PC-3 (cell line): Measurements from ENCODE around the gene REC114. TPM values are rescaled to one million over a fixed set of nuclear protein-coding genes. Genes with fewer than 3 reads are reported as not detected.

Experiments used
- ATAC-seq: fragments of 200-7000 bp; cut with Tn5 transposase; 2 replicates; pipeline ENCODE4 v1.9.1; 2020; ENCODE audit warnings: mild to moderate bottlenecking, moderate library complexity
- BruUV-seq: library from RNA; stranded (reverse); fragments of 400-500 nt; replicated peaks from 2 replicates; lab custom pipeline; 2021; lab: Mats Ljungman, UMichigan
- CTCF ChIA-PET: fragments of 300-600 bp; sonication (Branson Sonifier 250); formaldehyde crosslinking; loops from one replicate; lab custom pipeline; 2022; ENCODE audit warnings: antibody characterized with exemption; lab: Charles Lee
- POLR2A ChIA-PET: fragments of 300-600 bp; sonication (Branson Sonifier 250); formaldehyde crosslinking; loops from one replicate; lab custom pipeline; 2022; ENCODE audit warnings: antibody characterized with exemption; ENCODE audit not compliant: unreplicated experiment; lab: Charles Lee
- DNase-seq: peaks from one replicate; pipeline ENCODE4 v3.0.0-alpha.2; 2015
- H2AFZ ChIP-seq: fragments of 300-600 bp; sonication (generic); 2 replicates; pipeline ENCODE4 v1.6.0; 2016; ENCODE audit warnings: antibody characterized with exemption, low read length
- H3F3A ChIP-seq: fragments of 300-600 bp; sonication (generic); one replicate; pipeline ENCODE4 v1.6.0; 2017; ENCODE audit warnings: antibody characterized with exemption, low read length, control low read depth, mild to moderate bottlenecking; ENCODE audit not compliant: unreplicated experiment
- H3K27ac ChIP-seq: fragments of 300-600 bp; sonication (generic); 2 replicates; pipeline ENCODE4 v1.5.1; 2016; ENCODE audit warnings: mild to moderate bottlenecking, low read length
- H3K27me3 ChIP-seq: fragments of 300-600 bp; sonication (generic); 2 replicates; pipeline ENCODE4 v1.6.1; 2016; ENCODE audit warnings: low read length, mixed read lengths
- H3K36me3 ChIP-seq: fragments of 300-600 bp; sonication (generic); 2 replicates; pipeline ENCODE4 v1.6.1; 2016; ENCODE audit warnings: low read depth, mixed run types, low read length, mixed read lengths
- H3K4me1 ChIP-seq: fragments of 300-600 bp; sonication (generic); 2 replicates; pipeline ENCODE4 v1.5.1; 2016; ENCODE audit warnings: low read length; ENCODE audit not compliant: insufficient read depth
- H3K4me2 ChIP-seq: fragments of 300-600 bp; sonication (generic); 2 replicates; pipeline ENCODE4 v1.6.0; 2016; ENCODE audit warnings: low read length
- H3K4me3 ChIP-seq: fragments of 300-600 bp; sonication (generic); 2 replicates; pipeline ENCODE4 v1.5.1; 2016; ENCODE audit warnings: mild to moderate bottlenecking, low read length, mixed read lengths
- H3K79me2 ChIP-seq: fragments of 300-600 bp; sonication (generic); 2 replicates; pipeline ENCODE4 v1.6.1; 2017; ENCODE audit warnings: low read length, mixed read lengths
- H3K9ac ChIP-seq: fragments of 300-600 bp; sonication (generic); 2 replicates; pipeline ENCODE4 v1.6.0; 2016; ENCODE audit warnings: mild to moderate bottlenecking, low read length
- H3K9me2 ChIP-seq: fragments of 300-600 bp; sonication (generic); replicated peaks from 2 replicates; pipeline ENCODE4 v1.6.1; 2016; ENCODE audit warnings: mixed run types, low read length, mixed read lengths
- H3K9me3 ChIP-seq: fragments of 300-600 bp; sonication (generic); 2 replicates; pipeline ENCODE4 v1.6.1; 2016; ENCODE audit warnings: low read length, mixed read lengths
- H4K20me1 ChIP-seq: fragments of 300-600 bp; sonication (generic); 2 replicates; pipeline ENCODE4 v1.6.1; 2016; ENCODE audit warnings: low read length, mixed read lengths
- CTCF ChIP-seq: fragments of 300-600 bp; sonication (generic); conservative IDR thresholded peaks from 2 replicates; pipeline ENCODE4 v1.5.1; 2017; ENCODE audit warnings: antibody characterized with exemption, low read depth, mild to moderate bottlenecking, low read length
- EZH2 ChIP-seq: fragments of 300-600 bp; sonication (generic); IDR thresholded peaks from one replicate; pipeline ENCODE4 v1.6.1; 2017; ENCODE audit warnings: antibody characterized with exemption, mild to moderate bottlenecking, low read length; ENCODE audit not compliant: unreplicated experiment
- EZH2phosphoT487 ChIP-seq: fragments of 300-600 bp; sonication (generic); IDR thresholded peaks from 2 replicates; pipeline ENCODE4 v1.6.1; 2018; ENCODE audit warnings: mild to moderate bottlenecking, antibody characterized with exemption, low read length, borderline replicate concordance
- intact Hi-C: fragments of 100-400 bp; cut with micrococcal nuclease; formaldehyde crosslinking; loops from 2 replicates; pipeline ENCODE4 v1.9.0; 2023
- total RNA-seq: library from RNA; depleted of rRNA; stranded (reverse); fragments of >200 nt; gene quantifications from 2 replicates; pipeline ENCODE4 v1.2.3, GENCODE V29; 2014

The REC114 gene
- total RNA-seq, 1 experiment from 2014 or later, result not detected

- no peaks in the 10 kb centered on the region for H3K9me2 ChIP-seq
- H3K4me3 ChIP-seq, result no peak overlapping the region
- no peaks in the 10 kb centered on the region for H3K9me3 ChIP-seq
- ChIA-PET CTCF (no interaction called here), POLR2A (no interaction called here)
- no peak overlapping the region for H2AFZ ChIP-seq
- intact Hi-C loops, result no loop called here
- DNase-seq, result no peak
- BruUV-seq, result no TSS peak
- H3K27me3 ChIP-seq, result no peaks in the 10 kb centered on the region
- no peaks in the 10 kb centered on the region for H3K4me1 ChIP-seq
- no peak overlapping the region for H3K27ac ChIP-seq
- H3F3A ChIP-seq, result no peaks in the 10 kb centered on the region
- no peaks in the 10 kb centered on the region for H3K79me2 ChIP-seq
- no peaks in the 10 kb centered on the region for H4K20me1 ChIP-seq
- no peak overlapping the region for H3K4me2 ChIP-seq
- no peak overlapping the region for H3K9ac ChIP-seq
- no peak for ATAC-seq
- peaks cover 22% of the 10 kb centered on the region for H3K36me3 ChIP-seq
- TF ChIP-seq EZH2, result no peak
- TF ChIP-seq CTCF, result no peak
- TF ChIP-seq EZH2phosphoT487, result no peak
These were observed 135.1 kb downstream of the REC114 start for GRCh38 chr15:73578026-73578425.

GRCh38 chr15:73582851-73583379, 140.0 kb downstream of the REC114 start:
- H3K36me3 ChIP-seq, result peaks cover 39% of the 10 kb centered on the region
- ChIA-PET POLR2A (no interaction called here), CTCF (no interaction called here)
- H4K20me1 ChIP-seq, result no peaks in the 10 kb centered on the region
- H3K9me2 ChIP-seq, result no peaks in the 10 kb centered on the region
- no peaks in the 10 kb centered on the region for H3K27me3 ChIP-seq
- no peak overlapping the region for H2AFZ ChIP-seq
- intact Hi-C loops, result no loop called here
- H3K79me2 ChIP-seq, result no peaks in the 10 kb centered on the region
- H3F3A ChIP-seq, result no peaks in the 10 kb centered on the region
- TF ChIP-seq CTCF (no peak), EZH2 (no peak), EZH2phosphoT487 (no peak)
- no peak overlapping the region for H3K4me3 ChIP-seq
- no peak overlapping the region for H3K9ac ChIP-seq
- H3K27ac ChIP-seq, result no peak overlapping the region
- no peaks in the 10 kb centered on the region for H3K4me1 ChIP-seq
- H3K4me2 ChIP-seq, result no peak overlapping the region
- BruUV-seq, result no TSS peak
- DNase-seq, result no peak
- no peaks in the 10 kb centered on the region for H3K9me3 ChIP-seq
- ATAC-seq, result no peak

- POLR2A ChIA-PET, result no interaction called here
These were observed 140.6 kb downstream of the REC114 start for GRCh38 chr15:73583544-73583943.

More at GRCh38 chr15:73583544-73583943, 140.6 kb downstream of the REC114 start:
- no peaks in the 10 kb centered on the region for H3K9me2 ChIP-seq
- no peak overlapping the region for H3K4me2 ChIP-seq
- DNase-seq (no peak), ATAC-seq (no peak)
- no peaks in the 10 kb centered on the region for H3K79me2 ChIP-seq
- H3K9ac ChIP-seq, result no peak overlapping the region
- no peaks in the 10 kb centered on the region for H3F3A ChIP-seq
- peaks cover 41% of the 10 kb centered on the region for H3K36me3 ChIP-seq
- no peak for TF ChIP-seq EZH2
- TF ChIP-seq EZH2phosphoT487, result no peak
- no peak for TF ChIP-seq CTCF
- H3K9me3 ChIP-seq, result no peaks in the 10 kb centered on the region
- H3K4me3 ChIP-seq, result no peak overlapping the region
- H3K27me3 ChIP-seq, result no peaks in the 10 kb centered on the region
- CTCF ChIA-PET, result no interaction called here
- intact Hi-C loops, result no loop called here
- H3K27ac ChIP-seq, result no peak overlapping the region
- H4K20me1 ChIP-seq, result no peaks in the 10 kb centered on the region
- H2AFZ ChIP-seq, result no peak overlapping the region
- H3K4me1 ChIP-seq, result no peaks in the 10 kb centered on the region
- no TSS peak for BruUV-seq
